Hepatic stellate cell (primary cell): Measurements from ENCODE around the gene TTLL11.

ENCODE experiments used
- DNase-seq: peaks from one replicate; pipeline ENCODE4 v3.0.0; 2011; ENCODE audit warnings: low spot score

Gene TTLL11

GRCh38 chr9:122051351-122052321, 41.5 kb downstream of the TTLL11 start:
- no peak for DNase-seq

GRCh38 chr9:122050167-122050566, 42.9 kb downstream of the TTLL11 start:
- DNase-seq: no peak

GRCh38 chr9:122042056-122042455, 51.1 kb downstream of the TTLL11 start:
- DNase-seq: no peak

GRCh38 chr9:122040561-122041242, 52.4 kb downstream of the TTLL11 start:
- DNase-seq: no peak

GRCh38 chr9:122039234-122039633, 53.9 kb downstream of the TTLL11 start:
- DNase-seq: no peak

- DNase-seq: peak; percentile 45
Observed at GRCh38 chr9:122036988-122037387, 56.1 kb downstream of the TTLL11 start.

GRCh38 chr9:122036408-122036807, 56.7 kb downstream of the TTLL11 start:
- no peak for DNase-seq

GRCh38 chr9:122033775-122034373, 59.2 kb downstream of the TTLL11 start:
- DNase-seq: no peak

- no peak for DNase-seq
Observed at GRCh38 chr9:122032346-122032745, 60.8 kb downstream of the TTLL11 start.

GRCh38 chr9:122031776-122032175, 61.3 kb downstream of the TTLL11 start:
- no peak for DNase-seq

- DNase-seq: no peak
Observed at GRCh38 chr9:122031157-122031556, 62.0 kb downstream of the TTLL11 start.

GRCh38 chr9:122030357-122030756, 62.8 kb downstream of the TTLL11 start:
- DNase-seq: no peak

GRCh38 chr9:122029898-122030297, 63.2 kb downstream of the TTLL11 start:
- no peak for DNase-seq

- DNase-seq: no peak
Observed at GRCh38 chr9:122028089-122028488, 65.0 kb downstream of the TTLL11 start.

GRCh38 chr9:122020398-122020797, 72.7 kb downstream of the TTLL11 start:
- DNase-seq: no peak

- no peak for DNase-seq
Observed at GRCh38 chr9:122016744-122017143, 76.4 kb downstream of the TTLL11 start.

GRCh38 chr9:122016309-122016708, 76.8 kb downstream of the TTLL11 start:
- no peak for DNase-seq

GRCh38 chr9:122015170-122015821, 77.8 kb downstream of the TTLL11 start:
- no peak for DNase-seq

GRCh38 chr9:122011818-122012498, 81.2 kb downstream of the TTLL11 start:
- DNase-seq: no peak

GRCh38 chr9:122008559-122008958, 84.5 kb downstream of the TTLL11 start:
- DNase-seq: no peak

- no peak for DNase-seq
Observed at GRCh38 chr9:122007837-122008236, 85.3 kb downstream of the TTLL11 start.

GRCh38 chr9:122005597-122005996, 87.5 kb downstream of the TTLL11 start:
- peak; percentile 55 for DNase-seq
